ENCODE results near the gene SYT14.
"Not testable (repeated sequence)": the region's sequence is repeated elsewhere in the genome, so short reads cannot be mapped to it uniquely, and the experiment has no call there.

Gene SYT14

DNA sequence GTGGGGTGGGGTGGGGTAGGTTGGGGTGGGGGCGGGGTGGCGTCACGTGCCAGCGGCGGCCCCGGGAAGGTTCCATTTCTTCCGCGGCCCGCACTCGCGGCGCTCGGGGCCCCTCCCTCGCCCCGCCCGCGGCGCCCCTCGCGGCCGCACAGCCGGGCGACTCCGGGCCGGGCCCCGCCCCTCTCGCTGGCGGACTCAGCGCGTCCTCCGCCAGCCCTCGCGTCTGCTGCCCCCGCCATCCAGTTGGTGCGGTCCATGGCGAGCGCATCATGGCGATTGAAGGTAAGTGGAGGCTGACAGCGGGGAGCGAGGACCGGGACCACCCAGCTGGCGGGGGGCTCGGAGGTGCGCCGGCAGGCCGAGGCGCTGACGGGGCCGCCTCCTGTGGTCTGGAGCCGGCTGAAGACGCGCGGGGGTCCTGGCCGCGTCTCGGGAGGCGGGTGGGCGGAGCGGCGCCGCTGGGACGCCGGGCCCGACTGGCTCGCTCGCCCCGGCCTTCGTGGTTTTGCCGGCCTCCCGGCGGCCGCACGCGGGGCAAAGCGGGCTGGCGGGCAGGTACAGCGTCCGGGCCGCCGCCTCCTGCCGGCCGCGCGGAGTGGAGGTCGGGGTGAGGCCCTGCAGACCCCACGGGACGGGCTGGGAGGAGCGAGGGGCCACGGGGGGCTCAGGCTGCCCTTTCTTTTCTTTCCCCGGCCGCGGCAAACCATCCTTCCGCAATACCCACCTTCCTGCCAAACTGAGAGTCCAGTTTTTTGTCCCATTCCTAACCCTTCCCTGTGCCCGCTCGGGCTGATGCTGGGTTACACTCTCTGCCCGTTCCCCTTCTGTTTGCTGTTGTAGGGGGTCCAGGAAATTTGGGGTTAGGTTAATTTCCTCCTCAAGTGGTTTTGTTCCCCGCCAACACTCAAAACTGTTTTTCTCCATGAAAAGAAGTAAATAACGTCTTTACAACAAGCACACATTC, at the start of gene SYT14:
SYT14 (plus strand) TSS at position 222 of the 964 bp plus-strand sequence; CDS start at position 270, 48 bp downstream.
- in situ Hi-C loops (cut with MboI; ENCODE audit: low sequenced_read_pairs), result no loop called here

DNA sequence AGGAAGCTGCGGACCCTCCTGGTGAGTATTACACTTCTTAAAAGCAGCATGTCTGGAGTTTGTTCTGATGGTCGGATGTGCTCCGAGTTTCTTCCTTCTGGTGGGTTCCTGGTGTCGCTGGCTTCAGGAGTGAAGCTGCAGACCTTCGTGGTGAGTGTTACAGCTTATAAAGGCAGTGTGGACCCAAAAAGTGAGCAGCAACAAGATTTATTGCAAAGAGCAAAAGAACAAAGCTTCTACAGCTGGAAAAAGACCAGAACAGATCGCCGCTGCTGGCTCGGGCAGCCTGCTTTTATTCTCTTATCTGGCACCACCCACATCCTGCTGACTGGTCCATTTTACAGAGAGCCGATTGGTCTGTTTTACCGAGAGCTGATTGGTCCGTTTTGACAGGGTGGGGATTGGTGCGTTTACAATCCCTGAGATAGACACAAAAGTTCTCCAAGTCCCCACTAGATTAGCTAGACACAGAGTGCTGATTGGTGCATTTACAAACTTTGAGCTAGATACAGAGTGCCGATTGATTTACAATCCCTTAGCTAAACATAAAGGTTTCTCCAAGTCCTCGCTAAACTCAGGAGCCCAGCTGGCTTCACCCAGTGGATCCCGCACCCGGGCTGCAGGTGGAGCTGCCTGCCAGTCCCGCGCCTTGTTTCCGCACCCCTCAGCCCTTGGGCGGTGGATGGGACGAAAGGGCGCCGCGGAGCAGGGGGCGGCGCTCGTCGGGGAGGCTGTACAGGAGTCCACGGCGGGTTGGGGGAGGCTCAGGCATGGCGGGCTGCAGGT, 49.5 kb upstream of the SYT14 start:
- in situ Hi-C loops (cut with MboI; ENCODE audit: low sequenced_read_pairs), result not testable (repeated sequence)

DNA sequence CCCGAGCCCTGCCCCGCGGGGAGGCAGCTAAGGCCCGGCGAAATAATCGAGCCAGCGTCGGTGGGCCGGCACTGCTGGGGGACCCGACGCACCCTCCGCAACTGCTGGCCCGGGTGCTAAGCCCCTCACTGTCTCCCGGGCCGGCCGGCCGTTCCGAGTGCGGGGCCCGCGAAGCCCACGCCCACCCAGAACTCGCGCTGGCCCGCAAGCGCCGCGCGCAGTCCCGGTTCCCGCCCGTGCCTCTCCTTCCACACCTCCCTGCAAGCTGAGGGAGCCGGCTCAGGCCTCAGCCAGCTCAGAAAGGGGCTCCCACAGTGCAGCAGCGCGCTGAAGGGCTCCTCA, 49.0 kb upstream of the SYT14 start:
- in situ Hi-C loops (cut with MboI; ENCODE audit: low sequenced_read_pairs), result no loop called here

DNA sequence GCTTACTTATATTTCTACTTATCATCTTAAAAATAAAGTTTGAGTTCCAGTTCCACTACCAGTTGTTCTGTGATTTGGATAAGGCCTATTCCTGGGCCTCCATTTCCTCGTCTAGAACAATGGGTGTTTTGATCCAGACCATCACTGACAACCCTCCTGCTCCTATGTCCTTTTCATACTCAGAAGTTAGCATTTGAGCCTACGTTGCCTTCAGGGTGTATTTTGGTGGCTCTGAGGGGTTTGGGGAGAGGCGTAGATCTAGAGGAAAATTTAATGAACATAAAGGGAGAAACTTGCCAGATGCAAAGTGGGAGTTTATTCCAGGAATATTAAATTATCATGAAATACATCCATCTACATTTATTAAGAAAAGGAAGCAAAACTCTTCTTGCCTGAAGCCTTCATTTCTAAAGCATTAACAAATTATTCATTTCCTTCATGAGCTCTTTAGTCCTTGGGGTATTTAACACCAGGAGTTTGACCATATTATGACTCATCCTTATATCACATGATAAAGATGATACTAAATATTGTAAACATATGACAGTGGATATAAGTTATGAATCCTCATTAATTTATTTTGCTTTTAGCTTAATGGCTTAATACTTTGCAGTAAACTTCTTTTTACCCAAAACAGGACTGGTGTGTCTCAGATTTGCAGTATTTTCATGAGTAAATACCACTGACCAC, 47.2 kb upstream of the SYT14 start:
- in situ Hi-C loops (cut with MboI; ENCODE audit: low sequenced_read_pairs), result no loop called here

DNA sequence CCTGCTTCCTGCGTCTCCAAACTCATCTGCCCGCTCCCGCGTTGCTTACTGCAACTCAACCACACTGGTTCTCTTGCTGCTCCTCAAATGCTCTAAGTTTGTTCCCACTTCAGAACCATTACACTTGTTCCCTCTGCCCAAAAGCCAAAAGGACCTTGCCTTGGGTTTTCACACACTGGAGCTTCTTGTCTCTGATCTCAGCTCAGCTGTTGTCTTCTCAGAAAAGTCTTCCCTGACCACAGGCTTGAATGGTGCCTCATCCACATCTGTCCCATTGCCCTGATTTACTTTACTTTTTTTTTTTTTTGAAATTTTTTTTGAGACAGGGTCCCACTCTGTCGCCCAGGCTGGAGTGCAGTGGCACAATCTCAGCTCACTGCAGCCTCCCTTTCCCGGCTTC, 44.3 kb upstream of the SYT14 start:
- in situ Hi-C loops (cut with MboI; ENCODE audit: low sequenced_read_pairs), result no loop called here

DNA sequence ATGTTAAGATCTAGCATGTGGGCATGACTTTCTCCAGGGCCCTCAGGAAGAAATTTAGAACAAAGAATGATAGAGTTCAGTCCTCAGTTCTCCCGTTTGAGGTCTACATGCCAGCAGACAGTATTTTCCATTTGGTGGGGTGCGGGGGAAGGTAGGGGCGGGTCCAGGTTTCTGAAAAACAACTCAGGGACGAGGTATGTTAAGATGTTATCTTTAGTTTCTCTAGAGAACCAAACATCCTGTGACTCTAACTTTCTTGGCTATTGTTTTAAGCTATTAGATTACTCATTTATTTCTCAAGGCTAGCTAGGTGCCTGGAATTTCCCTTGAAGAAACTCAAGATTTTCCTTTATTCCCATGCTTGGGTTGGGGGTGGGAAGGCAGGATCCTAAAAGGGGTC, 42.3 kb upstream of the SYT14 start:
- in situ Hi-C loops (cut with MboI; ENCODE audit: low sequenced_read_pairs), result no loop called here

DNA sequence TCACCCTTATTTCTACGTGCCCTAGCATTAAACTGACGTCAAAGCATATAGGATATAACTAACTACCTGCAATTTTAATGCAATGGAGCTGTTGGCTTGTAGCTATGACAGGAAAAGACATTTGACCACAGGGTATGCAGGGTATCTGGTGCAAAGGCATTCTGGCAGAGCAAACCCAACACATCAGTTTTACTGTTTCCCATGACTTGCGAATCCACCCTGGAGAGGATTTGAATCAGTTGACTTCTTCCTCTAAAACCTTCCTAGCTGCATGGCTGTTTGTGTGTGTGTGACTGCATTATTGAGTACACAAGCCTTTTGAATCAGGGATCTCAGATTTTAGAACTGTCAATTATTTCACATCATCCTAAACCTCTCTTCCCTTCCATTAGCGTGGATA, 41.7 kb upstream of the SYT14 start:
- in situ Hi-C loops (cut with MboI; ENCODE audit: low sequenced_read_pairs), result no loop called here

DNA sequence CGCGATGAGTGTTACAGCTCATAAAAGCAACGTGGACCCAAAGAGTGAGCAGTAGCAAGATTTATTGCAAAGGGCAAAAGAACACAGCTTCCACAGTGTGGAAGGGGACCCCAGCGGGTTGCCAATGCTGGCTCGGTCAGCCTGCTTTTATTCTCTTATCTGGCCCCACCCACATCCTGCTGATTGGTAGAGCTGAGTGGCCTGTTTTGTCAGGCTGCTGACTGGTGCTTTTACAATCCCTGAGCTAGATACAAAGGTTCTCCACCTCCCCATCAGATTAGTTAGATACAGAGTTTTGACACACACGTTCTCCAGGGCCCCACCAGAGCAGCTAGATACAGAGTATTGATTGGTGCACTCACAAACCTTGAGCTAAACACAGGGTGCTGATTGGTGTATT, 39.7 kb upstream of the SYT14 start:
- in situ Hi-C loops (cut with MboI; ENCODE audit: low sequenced_read_pairs), result not testable (repeated sequence)

DNA sequence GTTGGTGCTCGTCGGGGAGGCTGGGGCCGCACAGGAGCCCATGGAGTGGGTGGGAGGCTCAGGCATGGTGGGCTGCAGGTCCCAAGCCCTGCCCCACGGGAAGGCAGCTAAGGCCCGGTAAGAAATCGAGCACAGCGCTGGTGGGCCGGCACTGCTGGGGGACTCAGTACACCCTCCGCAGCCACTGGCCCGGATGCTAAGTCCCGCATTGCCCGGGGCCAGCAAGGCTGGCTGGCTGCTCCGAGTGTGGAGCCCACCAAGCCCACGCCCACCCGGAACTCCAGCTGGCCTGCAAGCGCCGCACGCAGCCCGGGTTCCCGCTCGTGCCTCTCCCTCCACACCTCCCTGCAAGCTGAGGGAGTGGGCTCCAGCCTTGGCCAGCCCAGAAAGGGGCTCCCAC, 39.2 kb upstream of the SYT14 start:
- in situ Hi-C loops (cut with MboI; ENCODE audit: low sequenced_read_pairs), result not testable (repeated sequence)

DNA sequence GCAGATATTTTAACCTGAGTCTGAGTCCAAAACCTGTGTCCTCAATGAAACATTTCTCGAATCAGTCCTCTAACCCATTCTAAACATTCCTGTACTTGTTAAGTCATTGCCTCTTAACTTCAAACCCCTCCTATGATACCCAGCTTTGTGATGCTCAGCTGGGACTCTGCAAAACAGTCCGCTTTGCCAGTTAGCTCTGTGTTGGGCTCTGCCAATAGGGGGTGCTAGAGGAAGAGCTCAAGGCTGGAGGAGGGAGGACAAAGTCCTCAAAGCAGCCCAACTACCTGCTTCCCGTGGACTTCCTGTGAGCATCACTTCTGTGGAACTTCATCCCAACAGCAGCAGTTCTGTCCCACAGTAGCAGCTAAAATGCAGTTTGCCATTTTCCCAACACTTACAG, 38.1 kb upstream of the SYT14 start:
- in situ Hi-C loops (cut with MboI; ENCODE audit: low sequenced_read_pairs), result no loop called here

DNA sequence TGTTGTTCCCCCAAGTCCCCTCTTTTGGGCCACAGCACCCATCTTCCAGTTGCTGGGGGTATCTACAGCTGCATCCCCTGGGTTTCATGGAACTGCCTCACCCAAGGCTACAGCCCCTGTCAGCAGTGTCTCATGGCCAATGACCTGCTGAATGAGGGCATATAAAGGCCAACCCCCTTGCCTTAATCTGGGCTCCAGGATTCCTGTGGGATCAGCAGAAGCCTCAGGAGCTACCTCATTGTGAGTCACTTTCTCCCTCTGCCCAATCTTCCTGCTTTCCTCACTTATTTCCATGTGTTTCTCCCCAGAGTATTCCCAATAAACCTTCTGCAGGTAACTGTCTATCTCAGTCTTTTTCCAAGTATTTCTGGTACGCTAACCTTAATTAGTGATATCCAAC, 37.3 kb upstream of the SYT14 start:
- in situ Hi-C loops (cut with MboI; ENCODE audit: low sequenced_read_pairs), result no loop called here

DNA sequence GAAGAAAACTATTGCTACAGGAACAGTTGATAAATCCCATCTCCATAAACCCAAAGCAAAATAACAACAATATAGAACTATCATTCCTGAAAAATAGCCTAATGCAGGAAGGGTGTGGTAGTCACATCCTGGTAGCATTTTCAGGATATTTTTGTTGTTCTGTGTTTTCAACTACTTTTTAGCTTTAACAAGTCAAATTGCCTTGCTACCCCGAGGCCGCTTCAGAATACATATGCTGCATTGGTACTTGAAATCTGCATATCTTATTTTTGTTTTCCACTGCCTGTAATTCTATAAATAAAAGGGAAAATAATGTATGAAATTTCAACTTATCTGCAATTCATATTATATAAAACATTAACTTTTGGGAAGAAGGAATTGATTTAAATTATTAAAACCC, 36.8 kb upstream of the SYT14 start:
- in situ Hi-C loops (cut with MboI; ENCODE audit: low sequenced_read_pairs), result no loop called here

DNA sequence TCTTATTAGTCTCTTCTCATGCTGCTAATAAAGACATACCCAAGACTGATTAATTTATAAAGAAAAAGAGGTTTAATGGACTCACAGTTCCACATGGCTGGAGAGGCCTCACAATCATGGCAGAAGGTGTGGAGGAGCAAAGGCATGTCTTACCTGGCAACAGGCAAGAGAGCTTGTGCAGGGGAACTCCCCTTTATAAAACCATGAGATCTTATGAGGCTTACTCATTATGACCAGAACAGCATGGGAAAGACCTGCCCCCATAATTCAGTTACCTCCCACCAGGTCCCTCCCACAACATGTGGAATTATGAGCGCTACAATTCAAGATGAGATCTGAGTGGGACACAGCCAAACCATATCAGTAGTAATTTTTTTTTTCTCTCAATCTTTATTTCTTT, 33.2 kb upstream of the SYT14 start:
- in situ Hi-C loops (cut with MboI; ENCODE audit: low sequenced_read_pairs), result not testable (repeated sequence)

DNA sequence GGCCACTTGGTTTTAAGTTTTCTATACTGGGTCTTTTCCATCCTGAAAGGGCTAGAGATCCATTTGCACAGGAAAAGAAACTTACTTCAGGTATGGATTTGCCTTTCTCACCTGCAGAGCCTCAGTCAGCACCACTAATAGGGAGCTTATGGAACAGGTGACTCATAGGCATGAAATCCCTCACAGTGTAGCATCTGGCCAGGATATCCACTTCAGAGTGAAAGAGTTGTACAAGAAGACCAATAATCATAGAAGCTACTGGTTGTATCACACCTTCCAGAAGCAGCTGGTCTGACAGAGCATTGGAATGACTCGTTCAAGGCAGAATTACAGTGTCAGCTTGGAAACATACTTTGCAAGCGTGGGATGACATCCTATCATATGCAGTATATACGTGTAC, 26.3 kb upstream of the SYT14 start:
- in situ Hi-C loops (cut with MboI; ENCODE audit: low sequenced_read_pairs), result no loop called here

DNA sequence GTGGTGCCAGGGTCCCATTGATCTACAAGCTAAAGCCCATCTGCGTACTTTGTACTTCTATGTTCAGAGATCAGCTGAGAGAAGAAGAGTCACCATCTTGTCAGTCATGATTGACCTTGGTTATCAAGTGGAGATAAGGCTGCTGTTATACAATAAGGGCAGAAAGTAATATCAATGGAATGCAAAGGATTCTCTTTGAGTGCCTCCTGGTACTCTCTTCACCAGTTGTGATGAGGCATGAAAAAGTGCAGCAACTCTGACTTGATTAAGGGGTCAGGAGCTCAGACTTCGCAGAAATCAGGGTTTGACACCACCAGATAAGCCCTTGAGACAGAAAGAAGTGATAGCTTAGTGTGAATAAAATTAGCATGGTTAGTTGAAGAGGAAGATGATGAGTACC, 25.7 kb upstream of the SYT14 start:
- in situ Hi-C loops (cut with MboI; ENCODE audit: low sequenced_read_pairs), result no loop called here

DNA sequence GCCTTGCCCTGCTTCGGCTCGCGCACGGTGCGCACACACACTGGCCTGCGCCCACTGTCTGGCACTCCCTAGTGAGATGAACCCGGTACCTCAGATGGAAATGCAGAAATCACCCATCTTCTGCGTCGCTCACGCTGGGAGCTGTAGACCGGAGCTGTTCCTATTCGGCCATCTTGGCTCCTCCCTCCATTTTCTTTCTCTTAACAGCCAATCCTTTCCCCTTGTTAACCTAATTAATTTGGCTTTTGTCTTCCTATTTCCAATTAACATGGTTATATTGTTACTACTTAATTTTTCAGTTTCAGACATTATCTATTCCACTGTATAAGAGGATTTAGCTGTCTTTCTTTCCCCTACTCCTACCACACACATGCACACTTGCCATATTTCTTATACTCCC, 18.4 kb upstream of the SYT14 start:
- in situ Hi-C loops (cut with MboI; ENCODE audit: low sequenced_read_pairs), result not testable (repeated sequence)

DNA sequence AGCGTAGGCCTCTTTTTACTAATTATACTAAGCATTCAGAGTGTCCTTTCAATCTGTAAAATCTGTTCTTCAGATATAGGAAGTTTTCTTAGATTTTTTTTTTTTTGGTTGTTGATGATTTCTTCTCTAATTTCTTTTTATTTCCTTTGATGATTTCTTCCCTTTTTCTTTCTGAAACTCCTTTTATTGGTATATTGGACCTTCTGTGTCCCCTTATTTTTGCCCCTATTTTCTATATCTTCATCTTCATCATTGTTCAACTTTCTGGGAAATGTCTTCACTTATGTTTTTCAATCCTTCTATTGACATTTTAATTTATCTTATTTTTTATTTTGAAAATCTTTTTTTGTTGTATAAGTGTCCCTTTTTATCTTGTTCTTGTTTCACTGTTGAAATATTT, 17.2 kb upstream of the SYT14 start:
- in situ Hi-C loops (cut with MboI; ENCODE audit: low sequenced_read_pairs), result no loop called here

DNA sequence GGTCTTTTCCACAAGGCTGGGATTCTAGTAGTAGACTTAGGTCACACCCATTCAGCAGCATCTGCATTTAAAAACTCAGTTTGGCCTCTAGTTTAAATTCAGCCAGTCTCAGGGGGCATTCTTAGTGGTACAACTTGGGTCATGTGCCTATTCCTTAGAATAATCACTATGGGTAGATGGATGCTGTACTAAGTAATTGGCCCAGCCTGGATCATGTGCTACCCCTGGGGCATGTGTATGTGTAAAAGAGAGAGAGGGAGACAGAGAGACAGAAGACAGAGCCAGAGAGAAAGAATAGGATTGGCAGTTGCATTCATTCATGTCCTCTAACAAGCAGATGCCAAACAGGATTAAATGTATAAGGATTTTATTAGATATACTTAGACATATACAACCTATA, 13.6 kb upstream of the SYT14 start:
- in situ Hi-C loops (cut with MboI; ENCODE audit: low sequenced_read_pairs), result no loop called here

DNA sequence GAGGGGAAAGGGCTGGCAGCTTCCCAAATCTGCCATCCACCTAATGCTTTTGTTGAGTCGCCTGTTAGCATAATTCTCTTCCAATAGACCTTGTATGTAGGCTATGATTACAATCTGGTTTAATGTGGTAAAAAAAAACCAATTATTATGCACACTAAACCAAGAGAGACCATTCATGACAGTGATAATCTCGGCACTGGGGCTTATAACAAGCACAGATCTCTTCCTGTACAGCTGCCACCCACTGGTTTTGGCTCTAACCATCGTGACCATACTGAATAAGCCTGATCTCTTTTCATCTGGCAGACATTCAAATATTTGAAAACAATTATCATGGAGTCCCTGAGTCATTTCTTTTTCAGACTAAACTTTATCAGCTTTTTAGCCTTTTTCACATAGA, 12.0 kb upstream of the SYT14 start:
- in situ Hi-C loops (cut with MboI; ENCODE audit: low sequenced_read_pairs), result no loop called here

DNA sequence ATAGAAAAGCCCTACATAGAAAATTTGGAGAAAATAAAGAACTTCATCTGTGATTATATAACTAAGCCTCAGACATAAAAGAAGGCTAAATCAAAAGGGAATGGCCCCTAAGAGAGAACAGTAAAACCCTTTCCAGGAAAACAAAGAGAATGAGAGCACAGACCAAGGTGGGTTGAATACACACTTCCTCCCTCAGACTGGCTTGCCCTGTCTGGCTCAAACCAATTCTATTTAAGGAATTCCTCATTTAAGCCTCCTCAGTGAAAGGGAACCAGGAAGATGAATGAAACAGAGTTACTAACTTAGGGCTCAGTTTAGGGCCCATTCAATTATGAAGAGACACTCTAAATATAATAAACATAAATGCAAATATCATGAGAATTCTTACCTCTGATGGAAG, 10.6 kb upstream of the SYT14 start:
- in situ Hi-C loops (cut with MboI; ENCODE audit: low sequenced_read_pairs), result no loop called here

DNA sequence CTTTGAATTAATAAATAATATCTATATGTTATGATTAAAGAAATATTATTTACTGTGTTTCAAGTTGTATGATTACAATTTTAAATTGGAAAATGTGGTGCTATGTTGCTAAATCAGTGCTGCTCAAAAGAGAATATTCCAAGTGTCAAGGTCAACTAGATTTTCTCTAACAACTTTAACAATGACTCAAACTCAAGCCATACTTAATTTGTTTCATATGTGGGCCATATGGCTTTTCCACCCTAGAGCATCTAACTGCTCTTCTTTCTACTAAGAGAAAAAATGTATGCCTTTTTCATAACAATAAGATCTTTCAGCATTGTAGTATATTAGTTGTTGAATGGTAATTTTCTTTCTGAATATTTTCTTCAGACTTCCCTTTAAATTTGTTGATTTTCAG, 8.3 kb upstream of the SYT14 start:
- in situ Hi-C loops (cut with MboI; ENCODE audit: low sequenced_read_pairs), result no loop called here

DNA sequence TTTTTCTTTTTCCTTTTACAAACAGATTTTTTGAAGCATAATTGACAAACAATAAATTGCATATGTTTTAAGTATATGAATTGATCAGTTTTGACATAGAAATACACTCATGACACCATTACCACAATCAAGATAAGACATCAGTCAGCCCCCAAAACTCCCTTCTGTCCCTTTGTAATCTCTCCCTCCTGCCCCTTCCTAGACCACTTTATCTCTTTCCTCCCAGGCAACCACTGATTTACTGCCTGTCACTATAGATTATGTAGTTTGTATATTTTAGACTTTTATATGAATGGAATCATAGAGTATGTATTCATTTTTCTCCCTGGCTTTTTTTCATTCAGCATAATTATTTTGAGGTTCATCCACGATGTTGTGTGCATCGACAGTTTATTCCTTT, 6.9 kb upstream of the SYT14 start:
- in situ Hi-C loops (cut with MboI; ENCODE audit: low sequenced_read_pairs), result no loop called here
